GM23248 (cell line): ENCODE results near the gene ANKS3. TPM values are rescaled to one million over a fixed set of nuclear protein-coding genes. Genes with fewer than 3 reads are reported as not detected.

Experiments used
- DNase-seq: peaks from one replicate; pipeline ENCODE4 v3.0.0-alpha.2; 2015
- H2AFZ ChIP-seq: fragments of 200-600 bp; sonication (generic); 2 replicates; pipeline ENCODE4 v1.6.1; 2016; ENCODE audit warnings: antibody characterized with exemption
- H3F3A ChIP-seq: fragments of 200-600 bp; sonication (generic); 2 replicates; pipeline ENCODE4 v1.6.1; 2016; ENCODE audit warnings: mild to moderate bottlenecking, antibody characterized with exemption, mixed run types; ENCODE audit not compliant: insufficient read depth
- H3K27ac ChIP-seq: fragments of 200-600 bp; sonication (generic); 2 replicates; pipeline ENCODE4 v1.5.1; 2016; ENCODE audit warnings: mild to moderate bottlenecking
- H3K27me3 ChIP-seq: fragments of 200-600 bp; sonication (generic); replicated peaks from 2 replicates; pipeline ENCODE4 v1.6.1; 2016; ENCODE audit warnings: mild to moderate bottlenecking; ENCODE audit not compliant: insufficient read depth
- H3K36me3 ChIP-seq: fragments of 200-600 bp; sonication (generic); 2 replicates; pipeline ENCODE4 v1.6.1; 2016; ENCODE audit warnings: low read depth, mild to moderate bottlenecking
- H3K4me1 ChIP-seq: fragments of 200-600 bp; sonication (generic); 2 replicates; pipeline ENCODE4 v1.6.1; 2016; ENCODE audit warnings: mild to moderate bottlenecking; ENCODE audit not compliant: insufficient read depth
- H3K4me2 ChIP-seq: fragments of 200-600 bp; sonication (generic); one replicate; pipeline ENCODE4 v1.6.1; 2016; ENCODE audit warnings: mild to moderate bottlenecking; ENCODE audit not compliant: unreplicated experiment
- H3K4me3 ChIP-seq: fragments of 200-600 bp; sonication (generic); 2 replicates; pipeline ENCODE4 v1.5.1; 2016; ENCODE audit warnings: mild to moderate bottlenecking
- H3K79me2 ChIP-seq: fragments of 200-600 bp; sonication (generic); 2 replicates; pipeline ENCODE4 v1.6.1; 2016; ENCODE audit warnings: mild to moderate bottlenecking; ENCODE audit not compliant: insufficient read depth
- H3K9ac ChIP-seq: fragments of 200-600 bp; sonication (generic); 2 replicates; pipeline ENCODE4 v1.6.1; 2016; ENCODE audit warnings: mild to moderate bottlenecking
- H3K9me2 ChIP-seq: fragments of 200-600 bp; sonication (generic); 2 replicates; pipeline ENCODE4 v1.6.1; 2016; ENCODE audit warnings: mixed run types, mild to moderate bottlenecking, moderate library complexity; ENCODE audit not compliant: insufficient read depth
- H3K9me3 ChIP-seq: fragments of 200-600 bp; sonication (generic); one replicate; pipeline ENCODE4 v1.6.1; 2017; ENCODE audit warnings: low read depth
- H4K20me1 ChIP-seq: fragments of 200-600 bp; sonication (generic); 2 replicates; pipeline ENCODE4 v1.6.0; 2016; ENCODE audit not compliant: insufficient read depth
- EZH2 ChIP-seq: fragments of 200-600 bp; sonication (generic); IDR thresholded peaks from 2 replicates; pipeline ENCODE4 v1.6.1; 2018; ENCODE audit warnings: antibody characterized with exemption, mild to moderate bottlenecking; ENCODE audit not compliant: insufficient read depth, poor library complexity, severe bottlenecking
- EZH2phosphoT487 ChIP-seq: fragments of 200-600 bp; sonication (generic); IDR thresholded peaks from 2 replicates; pipeline ENCODE4 v1.6.1; 2018; ENCODE audit warnings: antibody characterized with exemption, moderate library complexity, mild to moderate bottlenecking, low read depth; ENCODE audit not compliant: insufficient read depth
- WGBS, 2 experiments: methylation state at CpG; one replicate each; pipeline ENCODE4 v1.1.6; 2015 to 2017; ENCODE audit warnings: low lambda C conversion rate in 2 of 2, low coverage in 1 of 2; ENCODE audit errors: missing lambda C conversion rate in 2 of 2; 5-methylcytosine and 5-hydroxymethylcytosine counted together
- in situ Hi-C: fragments of 300-500 bp; cut with MboI; formaldehyde crosslinking; loops from 2 replicates; pipeline ENCODE4 v1.15.0; 2020
- polyA plus RNA-seq: library from polyadenylated mRNA; unstranded; fragments of >200 nt; fragmentation: Nextera tagmentation; extraction: Ambion mirVana; gene quantifications from 2 replicates; pipeline ENCODE4 v1.2.1, GENCODE V29; 2016
- total RNA-seq: library from RNA; depleted of rRNA; stranded (reverse); fragments of >200 nt; shearing (Covaris generic); gene quantifications from 2 replicates; pipeline ENCODE4 v1.2.3, GENCODE V29; 2014

Gene ANKS3
- total and polyA plus RNA-seq, 2 experiments from 2014 or later: 12.8 to 20.0 TPM

DNA sequence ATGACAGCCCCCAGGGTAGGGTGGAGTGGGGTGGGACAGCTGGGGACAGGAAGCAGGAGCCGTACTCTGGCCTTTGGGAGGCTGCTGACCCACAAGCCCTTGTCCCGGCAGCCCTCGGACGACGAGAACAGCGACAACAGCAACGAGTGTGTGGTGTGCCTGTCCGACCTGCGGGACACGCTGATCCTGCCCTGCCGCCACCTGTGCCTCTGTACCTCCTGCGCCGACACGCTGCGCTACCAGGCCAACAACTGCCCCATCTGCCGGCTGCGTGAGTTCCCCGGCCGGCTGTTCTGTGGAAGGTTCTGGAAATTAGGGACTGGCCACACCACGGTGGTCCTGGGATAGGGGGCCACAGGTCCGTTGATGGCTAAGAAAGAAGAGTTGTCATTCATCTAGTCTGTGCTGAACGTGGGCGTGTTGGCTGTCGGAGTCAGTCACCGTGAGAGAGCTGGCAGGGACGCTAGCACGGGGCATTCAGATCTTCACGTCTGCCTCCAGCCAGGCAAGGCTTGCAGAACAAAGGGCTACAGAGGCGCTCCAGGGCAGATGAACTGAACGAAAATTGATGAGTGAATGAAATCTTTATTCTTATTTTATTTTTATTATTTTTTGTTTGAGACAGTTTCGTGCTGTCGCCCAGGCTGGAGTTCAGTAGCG is 60.6 kb downstream of the ANKS3 start:
- Histone ChIP-seq H3K9me3 (no peaks in the 10 kb centered on the region), H2AFZ (no peak overlapping the region), H3K4me1 (no peaks in the 10 kb centered on the region), H3K27ac (no peak overlapping the region), H3K4me3 (no peak overlapping the region), H3K27me3 (no peaks in the 10 kb centered on the region), H4K20me1 (no peaks in the 10 kb centered on the region), H3K36me3 (peaks cover 20% of the 10 kb centered on the region), H3K9me2 (no peaks in the 10 kb centered on the region), H3K9ac (no peak overlapping the region), H3K79me2 (no peaks in the 10 kb centered on the region), H3F3A (no peaks in the 10 kb centered on the region), H3K4me2 (no peak overlapping the region)
- 92% methylated on average over 29 to 33 of the region's 33 CpGs for WGBS, 2 experiments
- no peak for TF ChIP-seq EZH2
- TF ChIP-seq EZH2phosphoT487: no peak
- in situ Hi-C loops: no loop called here
- DNase-seq: no peak

DNA sequence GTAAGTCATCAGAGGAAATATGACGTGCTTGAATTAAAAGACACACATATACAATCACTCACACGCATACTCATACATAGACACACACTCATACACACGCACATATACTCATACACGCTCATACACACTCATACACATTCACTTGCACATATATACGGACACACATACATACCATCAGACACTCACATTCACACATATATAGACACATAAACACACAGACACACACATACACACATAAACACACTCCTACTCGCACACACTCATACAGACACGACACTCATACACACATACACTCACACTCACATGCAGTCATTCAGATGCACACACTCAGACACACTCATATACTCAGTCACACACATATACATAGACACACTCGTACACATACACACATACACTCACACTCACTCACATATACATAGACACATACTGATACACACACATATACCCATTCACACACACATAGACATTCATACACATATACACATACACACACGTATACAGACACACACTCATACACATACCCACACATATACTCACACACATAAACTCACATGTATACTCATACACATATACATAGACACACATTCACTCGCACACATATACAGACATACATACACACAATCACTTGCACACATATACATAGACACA is 65.6 kb downstream of the ANKS3 start:
- Histone ChIP-seq H4K20me1 (no peaks in the 10 kb centered on the region), H3K79me2 (peaks cover 3% of the 10 kb centered on the region; the same call in 1 of the 2 replicates), H3K36me3 (peaks cover 21% of the 10 kb centered on the region)

DNA sequence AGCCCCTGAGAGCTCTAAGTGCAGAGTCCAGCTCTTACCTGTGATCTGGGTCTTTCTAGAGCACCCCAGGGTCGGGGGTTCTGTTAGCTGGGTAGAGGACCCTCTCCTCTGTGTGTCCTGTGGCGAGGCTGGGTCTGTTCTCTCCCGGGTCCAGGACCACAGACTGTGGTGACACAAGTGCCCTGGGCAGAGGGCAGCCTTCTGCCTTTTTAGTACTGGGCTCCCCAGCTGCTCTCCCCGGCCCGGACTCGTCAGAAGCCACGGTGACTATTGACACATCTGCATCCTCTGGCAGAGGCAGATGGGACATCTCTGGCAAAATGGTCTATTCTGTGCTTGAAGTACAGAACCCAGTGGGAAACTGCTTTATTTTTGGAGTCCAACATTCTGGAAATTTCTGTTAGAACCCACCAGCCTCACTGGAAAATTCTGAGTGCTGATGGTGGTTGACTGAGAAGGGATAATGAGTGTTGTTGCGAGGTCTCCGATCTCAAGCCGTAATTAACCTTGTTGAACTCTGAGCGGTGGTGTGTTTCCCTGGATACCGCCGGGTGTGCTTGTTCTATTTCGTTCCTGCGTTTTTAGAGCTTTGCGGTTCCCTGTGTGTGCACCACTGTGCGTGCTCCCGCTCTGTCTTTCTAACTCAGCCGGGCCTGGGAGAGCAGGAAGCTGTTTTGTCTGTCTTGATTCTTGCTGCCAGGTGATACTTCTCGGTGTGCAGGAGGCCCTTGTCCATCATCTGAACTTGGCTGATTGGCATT is 66.7 kb downstream of the ANKS3 start:
- no peaks in the 10 kb centered on the region for H3K27me3 ChIP-seq

More for the DNA sequence above, 65.6 kb downstream of the ANKS3 start:
- no peaks in the 10 kb centered on the region for H3K9me2 ChIP-seq
- no peak for DNase-seq
- H3F3A ChIP-seq: no peaks in the 10 kb centered on the region
- H3K9ac ChIP-seq: no peak overlapping the region
- no peak for TF ChIP-seq EZH2phosphoT487
- no peak for TF ChIP-seq EZH2
- in situ Hi-C loops: no loop called here
- no peaks in the 10 kb centered on the region for H3K9me3 ChIP-seq
- no peak overlapping the region for H3K4me2 ChIP-seq
- no peak overlapping the region for H3K27ac ChIP-seq
- H3K27me3 ChIP-seq: no peaks in the 10 kb centered on the region
- H2AFZ ChIP-seq: no peak overlapping the region
- no peak overlapping the region for H3K4me3 ChIP-seq
- H3K4me1 ChIP-seq: no peaks in the 10 kb centered on the region
- WGBS, 2 experiments: 88 to 89% methylated on average over 10 of the region's 10 CpGs

DNA sequence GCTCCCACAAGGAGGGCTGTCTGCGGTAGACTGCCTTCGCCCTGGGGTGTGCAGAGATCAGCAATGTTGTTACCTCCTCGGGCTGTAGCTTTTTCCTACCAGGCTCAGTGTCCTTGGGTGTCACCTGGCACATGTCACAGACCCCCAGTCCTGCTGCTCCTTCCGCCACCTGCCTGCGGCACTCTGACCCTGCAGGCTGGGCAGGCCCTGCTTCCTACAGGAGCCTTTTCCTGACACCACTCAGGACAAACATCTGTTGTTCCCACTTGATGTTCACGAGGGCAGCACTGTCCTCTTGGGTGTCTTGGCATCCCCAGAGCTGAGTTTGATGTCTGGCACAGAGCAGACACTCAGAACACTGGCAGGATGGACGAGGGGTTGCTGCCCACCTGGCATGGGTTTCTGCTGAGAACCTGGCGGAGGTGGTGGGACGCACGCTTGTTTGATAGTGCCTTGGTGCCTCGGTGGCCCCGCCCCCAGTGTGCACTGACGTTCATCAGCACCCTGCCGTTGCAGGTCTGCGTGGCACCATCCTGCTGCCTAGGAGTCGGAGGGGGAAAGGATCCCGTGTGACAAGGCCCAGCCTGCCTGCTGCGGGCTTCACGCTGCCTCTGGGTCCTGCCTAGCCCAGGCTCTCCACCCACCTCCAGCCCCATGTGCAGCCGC is 67.4 kb downstream of the ANKS3 start:
- Histone ChIP-seq H3K4me2 (no peak overlapping the region), H3K4me1 (no peaks in the 10 kb centered on the region), H2AFZ (no peak overlapping the region), H3F3A (no peaks in the 10 kb centered on the region), H3K36me3 (peaks cover 21% of the 10 kb centered on the region), H3K27me3 (no peaks in the 10 kb centered on the region), H4K20me1 (no peaks in the 10 kb centered on the region), H3K4me3 (no peak overlapping the region), H3K27ac (no peak overlapping the region), H3K9ac (no peak overlapping the region), H3K9me3 (no peaks in the 10 kb centered on the region), H3K79me2 (peaks cover 14% of the 10 kb centered on the region), H3K9me2 (no peaks in the 10 kb centered on the region)
- WGBS, 2 experiments: 89 to 90% methylated on average over 20 of the region's 20 CpGs
- no peak for TF ChIP-seq EZH2
- TF ChIP-seq EZH2phosphoT487: no peak
- in situ Hi-C loops: no loop called here
- DNase-seq: no peak

More for the DNA sequence above, 66.7 kb downstream of the ANKS3 start:
- H3K9ac ChIP-seq: no peak overlapping the region
- no peaks in the 10 kb centered on the region for H3F3A ChIP-seq
- no peaks in the 10 kb centered on the region for H3K9me2 ChIP-seq
- no peaks in the 10 kb centered on the region for H3K9me3 ChIP-seq
- in situ Hi-C loops: no loop called here
- 94 to 95% methylated on average over 20 of the region's 20 CpGs for whole genome bisulfite sequencing, 2 experiments
- DNase-seq: no peak
- peaks cover 21% of the 10 kb centered on the region for H3K36me3 ChIP-seq
- H3K4me3 ChIP-seq: no peak overlapping the region
- H3K4me1 ChIP-seq: no peaks in the 10 kb centered on the region
- no peaks in the 10 kb centered on the region for H4K20me1 ChIP-seq
- TF ChIP-seq EZH2phosphoT487: no peak
- no peak for TF ChIP-seq EZH2
- no peak overlapping the region for H2AFZ ChIP-seq
- H3K79me2 ChIP-seq: peaks cover 13% of the 10 kb centered on the region; the same call in 1 of the 2 replicates
- H3K27ac ChIP-seq: no peak overlapping the region
- H3K4me2 ChIP-seq: no peak overlapping the region
